WTC11 (cell line): Measurements from ENCODE around the gene WNT16. TPM values are rescaled to one million over a fixed set of nuclear protein-coding genes. Genes with fewer than 3 reads are reported as not detected.

Experiments used
- ATAC-seq: fragments of 200-7000 bp; cut with Tn5 transposase; 2 replicates; pipeline ENCODE4 v1.10.0; 2021; ENCODE audit warnings: mild to moderate bottlenecking, moderate library complexity
- CTCF ChIA-PET: fragments of 300-600 bp; sonication (Branson Sonifier 250); formaldehyde crosslinking; loops from one replicate; lab custom pipeline; 2021; ENCODE audit warnings: antibody characterized with exemption; lab: Charles Lee
- POLR2A ChIA-PET: fragments of 350-600 bp; sonication (Branson Sonifier 250); formaldehyde crosslinking; loops from one replicate; lab custom pipeline; 2021; ENCODE audit warnings: antibody characterized with exemption; lab: Charles Lee
- DNase-seq: peaks from one replicate; pipeline ENCODE4 v3.0.0; 2021; ENCODE audit warnings: low spot score
- H3K27ac Mint-ChIP-seq: 2 replicates; pipeline ENCODE4 v1.8.0; 2021; ENCODE audit warnings: mixed read lengths
- H3K27me3 Mint-ChIP-seq: 2 replicates; pipeline ENCODE4 v1.8.0; 2021; ENCODE audit warnings: low read depth, mild to moderate bottlenecking, moderate library complexity, mixed read lengths
- H3K36me3 Mint-ChIP-seq: 2 replicates; pipeline ENCODE4 v1.8.0; 2021; ENCODE audit warnings: mixed read lengths
- H3K4me1 Mint-ChIP-seq: 2 replicates; pipeline ENCODE4 v1.8.0; 2022; ENCODE audit warnings: mixed read lengths
- H3K4me3 Mint-ChIP-seq: 2 replicates; pipeline ENCODE4 v1.8.0; 2021; ENCODE audit warnings: mild to moderate bottlenecking, moderate library complexity, mixed read lengths
- H3K9me3 Mint-ChIP-seq: 2 replicates; pipeline ENCODE4 v1.8.0; 2021; ENCODE audit warnings: mixed read lengths
- ATF3 ChIP-seq: sonication (generic); formaldehyde crosslinking; conservative IDR thresholded peaks from 2 replicates; pipeline ENCODE4 v1.8.1; 2022; ENCODE audit warnings: mild to moderate bottlenecking, missing genetic modification reagents
- CBFB ChIP-seq: sonication (generic); formaldehyde crosslinking; IDR thresholded peaks from 2 replicates; pipeline ENCODE4 v1.8.1; 2022; ENCODE audit warnings: mild to moderate bottlenecking, low read depth, missing genetic modification reagents
- CDX4 ChIP-seq: fragments of 250-450 bp; sonication (Bioruptor Pico); IDR thresholded peaks from 2 replicates; pipeline ENCODE4 v1.9.0; 2021; ENCODE audit warnings: moderate library complexity, mild to moderate bottlenecking, inconsistent platforms, borderline replicate concordance
- CREB1 ChIP-seq: sonication (generic); formaldehyde crosslinking; IDR thresholded peaks from 2 replicates; pipeline ENCODE4 v1.8.0; 2023; ENCODE audit warnings: mild to moderate bottlenecking, missing genetic modification reagents
- CTCF ChIP-seq: fragments of 200-600 bp; IDR thresholded peaks from 2 replicates; pipeline ENCODE4 v1.8.0; 2022; ENCODE audit warnings: antibody characterized with exemption
- EMX1 ChIP-seq: fragments of 250-450 bp; sonication (Bioruptor Pico); IDR thresholded peaks from 2 replicates; pipeline ENCODE4 v1.8.0; 2021; ENCODE audit warnings: mild to moderate bottlenecking
- ETV6 ChIP-seq: sonication (generic); formaldehyde crosslinking; IDR thresholded peaks from 2 replicates; pipeline ENCODE4 v1.8.1; 2022; ENCODE audit warnings: mild to moderate bottlenecking, missing genetic modification reagents
- FOXK1 ChIP-seq: sonication (generic); formaldehyde crosslinking; IDR thresholded peaks from 2 replicates; pipeline ENCODE4 v1.8.0; 2022; ENCODE audit warnings: mild to moderate bottlenecking, moderate library complexity, missing genetic modification reagents
- NFE2L1 ChIP-seq: sonication (generic); formaldehyde crosslinking; IDR thresholded peaks from 2 replicates; pipeline ENCODE4 v1.8.1; 2023; ENCODE audit warnings: missing genetic modification reagents
- PRRX2 ChIP-seq: fragments of 250-450 bp; sonication (Bioruptor Pico); IDR thresholded peaks from 2 replicates; pipeline ENCODE4 v1.8.0; 2021; ENCODE audit warnings: mild to moderate bottlenecking
- RORB ChIP-seq: fragments of 250-450 bp; sonication (Bioruptor Pico); IDR thresholded peaks from 2 replicates; pipeline ENCODE4 v1.9.0; 2021; ENCODE audit warnings: mild to moderate bottlenecking
- SMAD3 ChIP-seq: sonication (generic); formaldehyde crosslinking; IDR thresholded peaks from 2 replicates; pipeline ENCODE4 v1.8.0; 2022; ENCODE audit warnings: missing genetic modification reagents, mild to moderate bottlenecking, borderline replicate concordance
- STAT6 ChIP-seq: sonication (generic); formaldehyde crosslinking; conservative IDR thresholded peaks from 2 replicates; pipeline ENCODE4 v1.8.1; 2023; ENCODE audit warnings: mild to moderate bottlenecking, low read depth, missing genetic modification reagents, moderate library complexity
- TP53 ChIP-seq: sonication (generic); formaldehyde crosslinking; IDR thresholded peaks from 2 replicates; pipeline ENCODE4 v1.8.1; 2023; ENCODE audit warnings: mild to moderate bottlenecking, missing genetic modification reagents
- ZBTB43 ChIP-seq: sonication (generic); formaldehyde crosslinking; IDR thresholded peaks from 2 replicates; pipeline ENCODE4 v1.8.1; 2023; ENCODE audit warnings: mild to moderate bottlenecking, missing genetic modification reagents
- ZNF671 ChIP-seq: fragments of 250-450 bp; sonication (Bioruptor Pico); IDR thresholded peaks from 2 replicates; pipeline ENCODE4 v1.8.0; 2021; ENCODE audit warnings: mild to moderate bottlenecking
- total RNA-seq: library from RNA; stranded (reverse); gene quantifications from 3 replicates; pipeline ENCODE4 v1.2.3, GENCODE V29; 2021
- TF ChIP-seq, protein P1 (sequence below): fragments of 250-450 bp; sonication (Bioruptor Pico); IDR thresholded peaks from 2 replicates; pipeline ENCODE4 v1.9.0; 2021; ENCODE audit warnings: mild to moderate bottlenecking, borderline replicate concordance
- TF ChIP-seq, protein P2 (sequence below): sonication (generic); formaldehyde crosslinking; IDR thresholded peaks from 2 replicates; pipeline ENCODE4 v1.8.0; 2022; ENCODE audit warnings: mild to moderate bottlenecking, missing genetic modification reagents

The WNT16 gene
- total RNA-seq, 1 experiment from 2014 or later = 0.33 TPM

GRCh38 chr7:121355574-121355973 lies 26.8 kb downstream of the WNT16 start (continued):
- TF ChIP-seq ETV6 (CRISPR knock-in tag) = no peak

DNA sequence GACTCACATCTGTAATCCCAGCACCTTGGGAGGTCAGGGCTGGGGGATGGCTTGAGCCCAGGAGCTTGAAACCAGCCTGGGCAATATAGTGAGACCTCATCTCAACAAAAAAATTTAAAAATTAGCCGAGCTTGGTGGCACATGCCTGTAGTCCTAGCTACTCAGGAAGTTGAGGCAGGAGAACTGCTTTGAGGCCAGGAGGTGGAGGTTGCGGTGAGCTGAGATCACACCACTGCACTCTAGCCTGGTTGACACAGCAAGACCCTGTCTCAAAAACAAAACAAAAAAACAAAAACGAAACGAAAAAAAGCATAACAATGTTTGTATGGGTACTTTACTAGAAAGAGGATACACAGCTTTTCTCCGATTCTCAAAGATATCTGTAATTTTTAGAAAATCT lies 31.8 kb downstream of the WNT16 start:
- DNase-seq = no peak
- ATAC-seq = no peak
- H3K27ac Mint-ChIP-seq = no peak overlapping the region
- H3K9me3 Mint-ChIP-seq = no peaks in the 10 kb centered on the region
- ChIA-PET CTCF (interaction anchor here (2.1 kb wide), 1 partner anchor 35 kb away, joined by 6 read pairs; the partner anchor contains the start of gene FAM3C), POLR2A (no interaction called here)
- peaks cover 38% of the 10 kb centered on the region for H3K36me3 Mint-ChIP-seq
- TF ChIP-seq CBFB (CRISPR knock-in tag) (no peak), SMAD3 (CRISPR knock-in tag) (no peak), PRRX2 (no peak), EMX1 (CRISPR knock-in tag) (no peak), FOXK1 (CRISPR knock-in tag) (no peak), RORB (no peak), NFE2L1 (CRISPR knock-in tag) (no peak), ATF3 (no peak), CDX4 (no peak), CREB1 (CRISPR knock-in tag) (no peak), ZBTB43 (CRISPR knock-in tag) (no peak), TP53 (CRISPR knock-in tag) (no peak)
- TF ChIP-seq, protein P1, sequence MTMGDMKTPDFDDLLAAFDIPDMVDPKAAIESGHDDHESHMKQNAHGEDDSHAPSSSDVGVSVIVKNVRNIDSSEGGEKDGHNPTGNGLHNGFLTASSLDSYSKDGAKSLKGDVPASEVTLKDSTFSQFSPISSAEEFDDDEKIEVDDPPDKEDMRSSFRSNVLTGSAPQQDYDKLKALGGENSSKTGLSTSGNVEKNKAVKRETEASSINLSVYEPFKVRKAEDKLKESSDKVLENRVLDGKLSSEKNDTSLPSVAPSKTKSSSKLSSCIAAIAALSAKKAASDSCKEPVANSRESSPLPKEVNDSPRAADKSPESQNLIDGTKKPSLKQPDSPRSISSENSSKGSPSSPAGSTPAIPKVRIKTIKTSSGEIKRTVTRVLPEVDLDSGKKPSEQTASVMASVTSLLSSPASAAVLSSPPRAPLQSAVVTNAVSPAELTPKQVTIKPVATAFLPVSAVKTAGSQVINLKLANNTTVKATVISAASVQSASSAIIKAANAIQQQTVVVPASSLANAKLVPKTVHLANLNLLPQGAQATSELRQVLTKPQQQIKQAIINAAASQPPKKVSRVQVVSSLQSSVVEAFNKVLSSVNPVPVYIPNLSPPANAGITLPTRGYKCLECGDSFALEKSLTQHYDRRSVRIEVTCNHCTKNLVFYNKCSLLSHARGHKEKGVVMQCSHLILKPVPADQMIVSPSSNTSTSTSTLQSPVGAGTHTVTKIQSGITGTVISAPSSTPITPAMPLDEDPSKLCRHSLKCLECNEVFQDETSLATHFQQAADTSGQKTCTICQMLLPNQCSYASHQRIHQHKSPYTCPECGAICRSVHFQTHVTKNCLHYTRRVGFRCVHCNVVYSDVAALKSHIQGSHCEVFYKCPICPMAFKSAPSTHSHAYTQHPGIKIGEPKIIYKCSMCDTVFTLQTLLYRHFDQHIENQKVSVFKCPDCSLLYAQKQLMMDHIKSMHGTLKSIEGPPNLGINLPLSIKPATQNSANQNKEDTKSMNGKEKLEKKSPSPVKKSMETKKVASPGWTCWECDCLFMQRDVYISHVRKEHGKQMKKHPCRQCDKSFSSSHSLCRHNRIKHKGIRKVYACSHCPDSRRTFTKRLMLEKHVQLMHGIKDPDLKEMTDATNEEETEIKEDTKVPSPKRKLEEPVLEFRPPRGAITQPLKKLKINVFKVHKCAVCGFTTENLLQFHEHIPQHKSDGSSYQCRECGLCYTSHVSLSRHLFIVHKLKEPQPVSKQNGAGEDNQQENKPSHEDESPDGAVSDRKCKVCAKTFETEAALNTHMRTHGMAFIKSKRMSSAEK (CRISPR knock-in tag) = no peak
- H3K27me3 Mint-ChIP-seq = no peaks in the 10 kb centered on the region
- peaks cover 21% of the 10 kb centered on the region for H3K4me1 Mint-ChIP-seq
- H3K4me3 Mint-ChIP-seq = no peak overlapping the region

DNA sequence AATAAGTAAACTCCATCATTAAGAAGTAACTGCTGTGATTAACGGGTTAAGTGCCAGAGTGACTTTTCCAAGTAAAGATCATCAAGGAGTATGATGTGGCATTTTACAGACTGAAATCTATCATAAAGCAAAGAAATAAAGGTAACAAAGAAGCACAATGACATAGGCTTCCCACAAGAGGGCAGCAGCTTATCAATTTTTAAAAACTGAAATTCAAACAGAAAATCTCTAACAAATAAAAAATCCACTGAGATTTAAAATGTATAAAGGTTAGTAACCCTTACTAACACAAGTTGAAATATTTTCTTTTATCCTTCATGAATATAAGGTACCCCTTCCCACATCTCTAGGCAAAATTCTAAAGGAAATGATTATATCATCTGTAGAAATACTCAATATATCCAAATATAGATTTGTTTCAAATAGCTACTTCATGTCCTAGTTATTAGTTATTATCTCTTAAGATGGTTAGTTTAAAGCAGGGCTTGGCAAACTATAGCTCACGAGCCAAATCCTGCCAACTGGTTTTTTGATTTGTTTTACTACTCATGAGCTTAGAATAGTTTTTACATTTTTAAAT lies 38.1 kb downstream of the WNT16 start:
- H3K4me3 Mint-ChIP-seq = no peak overlapping the region
- ATAC-seq (no peak), DNase-seq (no peak)
- H3K9me3 Mint-ChIP-seq = no peaks in the 10 kb centered on the region
- peaks cover 36% of the 10 kb centered on the region for H3K36me3 Mint-ChIP-seq
- peaks cover 14% of the 10 kb centered on the region for H3K4me1 Mint-ChIP-seq
- CTCF ChIA-PET = interaction anchor here (0.7 to 2.8 kb wide), 18 partner anchors 9 to 702 kb away, joined by 3 to 27 read pairs (median 3); partner anchors contain the start of gene FAM3C
- TF ChIP-seq ZNF671 (no peak), STAT6 (CRISPR knock-in tag) (no peak), CTCF (peak; percentile 51; the same call in 1 of the 2 replicates)
- TF ChIP-seq, protein P2, sequence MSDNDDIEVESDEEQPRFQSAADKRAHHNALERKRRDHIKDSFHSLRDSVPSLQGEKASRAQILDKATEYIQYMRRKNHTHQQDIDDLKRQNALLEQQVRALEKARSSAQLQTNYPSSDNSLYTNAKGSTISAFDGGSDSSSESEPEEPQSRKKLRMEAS = no peak
- POLR2A ChIA-PET = no interaction called here
- H3K27ac Mint-ChIP-seq = no peak overlapping the region
- H3K27me3 Mint-ChIP-seq = no peaks in the 10 kb centered on the region
